ENCODE results near the gene TBCD.

GRCh38 chr17:82795615-82796014, 43.8 kb downstream of the TBCD start:
- no peak for TF ChIP-seq EZH2 (IDR thresholded peaks at IDR 0.05; ENCODE audit: insufficient read depth, low read length)
- no peak for TF ChIP-seq CTCF (IDR thresholded peaks at IDR 0.05; ENCODE audit: insufficient read depth, low read depth, low read length)
